ENCODE measurements around the gene CRKL.
"Not testable (repeated sequence)": the region's sequence is repeated elsewhere in the genome, so short reads cannot be mapped to it uniquely, and the experiment has no call there.

CRKL gene

GRCh38 chr22:20901093-20902033 lies 15.8 kb upstream of the CRKL start:
- not testable (repeated sequence) for DNase-seq (ENCODE audit: low read depth in 2 of 2)

GRCh38 chr22:20903093-20903492 lies 14.1 kb upstream of the CRKL start:
- no peak for DNase-seq (ENCODE audit: low read depth in 2 of 2)

- DNase-seq (ENCODE audit: low read depth in 2 of 2), result no peak
Measured at GRCh38 chr22:20904008-20904979, 12.9 kb upstream of the CRKL start.

- DNase-seq (ENCODE audit: low read depth in 2 of 2), result no peak
Measured at GRCh38 chr22:20904980-20905355, 12.2 kb upstream of the CRKL start.

GRCh38 chr22:20905415-20906386 lies 11.5 kb upstream of the CRKL start:
- no peak for DNase-seq (ENCODE audit: low read depth in 2 of 2)

- DNase-seq (ENCODE audit: low read depth in 2 of 2), result no peak
Measured at GRCh38 chr22:20906387-20906767, 10.8 kb upstream of the CRKL start.

- DNase-seq (ENCODE audit: low read depth in 2 of 2), result not testable (repeated sequence)
Measured at GRCh38 chr22:20908717-20909116, 8.5 kb upstream of the CRKL start.

GRCh38 chr22:20909543-20910303 lies 7.5 kb upstream of the CRKL start:
- no peak for DNase-seq (ENCODE audit: low read depth in 2 of 2)

GRCh38 chr22:20912494-20912893 lies 4.7 kb upstream of the CRKL start:
- no peak for DNase-seq (ENCODE audit: low read depth in 2 of 2)

GRCh38 chr22:20918663-20919218 lies 1.5 kb downstream of the CRKL start:
- DNase-seq (ENCODE audit: low read depth in 2 of 2), result no peak

- DNase-seq (ENCODE audit: low read depth in 2 of 2), result no peak
Measured at GRCh38 chr22:20919718-20920117, 2.5 kb downstream of the CRKL start.

- DNase-seq (ENCODE audit: low read depth in 2 of 2), result no peak
Measured at GRCh38 chr22:20920881-20921203, 3.6 kb downstream of the CRKL start.

GRCh38 chr22:20922141-20922751 lies 5.0 kb downstream of the CRKL start:
- no peak for DNase-seq (ENCODE audit: low read depth in 2 of 2)

- DNase-seq (ENCODE audit: low read depth in 2 of 2), result no peak
Measured at GRCh38 chr22:20926243-20926642, 9.0 kb downstream of the CRKL start.

GRCh38 chr22:20927940-20928572 lies 10.8 kb downstream of the CRKL start:
- no peak for DNase-seq (ENCODE audit: low read depth in 2 of 2)

GRCh38 chr22:20928573-20928967 lies 11.4 kb downstream of the CRKL start:
- no peak for DNase-seq (ENCODE audit: low read depth in 2 of 2)

GRCh38 chr22:20930004-20930403 lies 12.8 kb downstream of the CRKL start:
- DNase-seq (ENCODE audit: low read depth in 2 of 2), result no peak

- DNase-seq (ENCODE audit: low read depth in 2 of 2), result not testable (repeated sequence)
Measured at GRCh38 chr22:20930435-20930834, 13.2 kb downstream of the CRKL start.

GRCh38 chr22:20931126-20931654 lies 14.0 kb downstream of the CRKL start:
- DNase-seq (ENCODE audit: low read depth in 2 of 2), result no peak
